Peyer's patch (tissue), 4 donors: ENCODE measurements around the gene BCAS3.

Experiments
- POLR2A ChIP-seq, 2 donors: fragments of 450-650 bp; IDR thresholded peaks; one replicate each; pipeline ENCODE4 v1.5.1; 2017; ENCODE audit warnings: antibody characterized with exemption in 2 of 2, mild to moderate bottlenecking in 2 of 2, moderate library complexity in 2 of 2
- TF ChIP-seq, protein P1 (sequence below), 6 experiments: fragments of 450-650 bp in 4 of 6; fragments of 200-600 bp in 2 of 6; sonication (generic) in 1 of 6; IDR thresholded peaks; one replicate each; pipeline ENCODE4 v1.5.1; 2017 to 2019; ENCODE audit warnings: antibody characterized with exemption in 6 of 6, mild to moderate bottlenecking in 3 of 6, moderate library complexity in 1 of 6

GRCh38 chr17:61318684-61319098 lies 641.0 kb downstream of the BCAS3 start:
- TF ChIP-seq, protein P1, sequence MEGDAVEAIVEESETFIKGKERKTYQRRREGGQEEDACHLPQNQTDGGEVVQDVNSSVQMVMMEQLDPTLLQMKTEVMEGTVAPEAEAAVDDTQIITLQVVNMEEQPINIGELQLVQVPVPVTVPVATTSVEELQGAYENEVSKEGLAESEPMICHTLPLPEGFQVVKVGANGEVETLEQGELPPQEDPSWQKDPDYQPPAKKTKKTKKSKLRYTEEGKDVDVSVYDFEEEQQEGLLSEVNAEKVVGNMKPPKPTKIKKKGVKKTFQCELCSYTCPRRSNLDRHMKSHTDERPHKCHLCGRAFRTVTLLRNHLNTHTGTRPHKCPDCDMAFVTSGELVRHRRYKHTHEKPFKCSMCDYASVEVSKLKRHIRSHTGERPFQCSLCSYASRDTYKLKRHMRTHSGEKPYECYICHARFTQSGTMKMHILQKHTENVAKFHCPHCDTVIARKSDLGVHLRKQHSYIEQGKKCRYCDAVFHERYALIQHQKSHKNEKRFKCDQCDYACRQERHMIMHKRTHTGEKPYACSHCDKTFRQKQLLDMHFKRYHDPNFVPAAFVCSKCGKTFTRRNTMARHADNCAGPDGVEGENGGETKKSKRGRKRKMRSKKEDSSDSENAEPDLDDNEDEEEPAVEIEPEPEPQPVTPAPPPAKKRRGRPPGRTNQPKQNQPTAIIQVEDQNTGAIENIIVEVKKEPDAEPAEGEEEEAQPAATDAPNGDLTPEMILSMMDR (IDR thresholded peaks at IDR 0.05), result no peak
- no peak for TF ChIP-seq POLR2A (IDR thresholded peaks at IDR 0.05)
